GM23338 (cell line): Measurements from ENCODE around the gene CXXC5.

Source experiments
- CREB1 ChIP-seq: fragments of 250-450 bp; sonication (Bioruptor Pico); IDR thresholded peaks from 2 replicates; pipeline ENCODE4 v1.5.0; 2020; ENCODE audit warnings: low read depth, mild to moderate bottlenecking, moderate library complexity
- EZH2 ChIP-seq: fragments of 200-600 bp; sonication (generic); IDR thresholded peaks from one replicate; pipeline ENCODE4 v1.8.0; 2017; ENCODE audit warnings: antibody characterized with exemption, mild to moderate bottlenecking, low read depth; ENCODE audit not compliant: unreplicated experiment
- EZH2phosphoT487 ChIP-seq: fragments of 200-600 bp; sonication (generic); IDR thresholded peaks from one replicate; pipeline ENCODE4 v1.8.1; 2018; ENCODE audit warnings: antibody characterized with exemption; ENCODE audit not compliant: unreplicated experiment
- NANOG ChIP-seq: IDR thresholded peaks from 2 replicates; pipeline ENCODE4 v1.6.1; 2016; ENCODE audit warnings: antibody characterized with exemption, borderline replicate concordance
- POLR2AphosphoS5 ChIP-seq: IDR thresholded peaks from 2 replicates; pipeline ENCODE4 v1.6.1; 2016; ENCODE audit warnings: antibody characterized with exemption, low read depth
- ZNF114 ChIP-seq: fragments of 250-450 bp; sonication (Bioruptor Pico); IDR thresholded peaks from 2 replicates; pipeline ENCODE4 v1.5.0; 2020; ENCODE audit warnings: mild to moderate bottlenecking, moderate library complexity
- TF ChIP-seq, protein P1 (sequence below), 2 experiments: fragments of 200-600 bp in 1 of 2; sonication (generic) in 1 of 2; conservative IDR thresholded peaks; 2 replicates each; pipeline versions ENCODE4 v1.5.1 to v1.6.1; 2016 to 2017; ENCODE audit warnings: antibody characterized with exemption in 2 of 2, low read depth in 2 of 2, mild to moderate bottlenecking in 2 of 2, moderate library complexity in 1 of 2
- TF ChIP-seq, protein P2 (sequence below): IDR thresholded peaks from one replicate; pipeline ENCODE4 v1.6.1; 2018; ENCODE audit warnings: antibody characterized with exemption; ENCODE audit not compliant: unreplicated experiment

GRCh38 chr5:139658928-139659667, 10.9 kb downstream of the CXXC5 start:
- TF ChIP-seq, protein P1, sequence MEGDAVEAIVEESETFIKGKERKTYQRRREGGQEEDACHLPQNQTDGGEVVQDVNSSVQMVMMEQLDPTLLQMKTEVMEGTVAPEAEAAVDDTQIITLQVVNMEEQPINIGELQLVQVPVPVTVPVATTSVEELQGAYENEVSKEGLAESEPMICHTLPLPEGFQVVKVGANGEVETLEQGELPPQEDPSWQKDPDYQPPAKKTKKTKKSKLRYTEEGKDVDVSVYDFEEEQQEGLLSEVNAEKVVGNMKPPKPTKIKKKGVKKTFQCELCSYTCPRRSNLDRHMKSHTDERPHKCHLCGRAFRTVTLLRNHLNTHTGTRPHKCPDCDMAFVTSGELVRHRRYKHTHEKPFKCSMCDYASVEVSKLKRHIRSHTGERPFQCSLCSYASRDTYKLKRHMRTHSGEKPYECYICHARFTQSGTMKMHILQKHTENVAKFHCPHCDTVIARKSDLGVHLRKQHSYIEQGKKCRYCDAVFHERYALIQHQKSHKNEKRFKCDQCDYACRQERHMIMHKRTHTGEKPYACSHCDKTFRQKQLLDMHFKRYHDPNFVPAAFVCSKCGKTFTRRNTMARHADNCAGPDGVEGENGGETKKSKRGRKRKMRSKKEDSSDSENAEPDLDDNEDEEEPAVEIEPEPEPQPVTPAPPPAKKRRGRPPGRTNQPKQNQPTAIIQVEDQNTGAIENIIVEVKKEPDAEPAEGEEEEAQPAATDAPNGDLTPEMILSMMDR (conservative IDR thresholded peaks at IDR 0.05; ENCODE audit: low read depth in 2 of 2): no peak
- TF ChIP-seq EZH2phosphoT487: no peak
- no peak for TF ChIP-seq POLR2AphosphoS5
- TF ChIP-seq EZH2: no peak
- TF ChIP-seq, protein P2, sequence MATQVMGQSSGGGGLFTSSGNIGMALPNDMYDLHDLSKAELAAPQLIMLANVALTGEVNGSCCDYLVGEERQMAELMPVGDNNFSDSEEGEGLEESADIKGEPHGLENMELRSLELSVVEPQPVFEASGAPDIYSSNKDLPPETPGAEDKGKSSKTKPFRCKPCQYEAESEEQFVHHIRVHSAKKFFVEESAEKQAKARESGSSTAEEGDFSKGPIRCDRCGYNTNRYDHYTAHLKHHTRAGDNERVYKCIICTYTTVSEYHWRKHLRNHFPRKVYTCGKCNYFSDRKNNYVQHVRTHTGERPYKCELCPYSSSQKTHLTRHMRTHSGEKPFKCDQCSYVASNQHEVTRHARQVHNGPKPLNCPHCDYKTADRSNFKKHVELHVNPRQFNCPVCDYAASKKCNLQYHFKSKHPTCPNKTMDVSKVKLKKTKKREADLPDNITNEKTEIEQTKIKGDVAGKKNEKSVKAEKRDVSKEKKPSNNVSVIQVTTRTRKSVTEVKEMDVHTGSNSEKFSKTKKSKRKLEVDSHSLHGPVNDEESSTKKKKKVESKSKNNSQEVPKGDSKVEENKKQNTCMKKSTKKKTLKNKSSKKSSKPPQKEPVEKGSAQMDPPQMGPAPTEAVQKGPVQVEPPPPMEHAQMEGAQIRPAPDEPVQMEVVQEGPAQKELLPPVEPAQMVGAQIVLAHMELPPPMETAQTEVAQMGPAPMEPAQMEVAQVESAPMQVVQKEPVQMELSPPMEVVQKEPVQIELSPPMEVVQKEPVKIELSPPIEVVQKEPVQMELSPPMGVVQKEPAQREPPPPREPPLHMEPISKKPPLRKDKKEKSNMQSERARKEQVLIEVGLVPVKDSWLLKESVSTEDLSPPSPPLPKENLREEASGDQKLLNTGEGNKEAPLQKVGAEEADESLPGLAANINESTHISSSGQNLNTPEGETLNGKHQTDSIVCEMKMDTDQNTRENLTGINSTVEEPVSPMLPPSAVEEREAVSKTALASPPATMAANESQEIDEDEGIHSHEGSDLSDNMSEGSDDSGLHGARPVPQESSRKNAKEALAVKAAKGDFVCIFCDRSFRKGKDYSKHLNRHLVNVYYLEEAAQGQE: no peak
- no peak for TF ChIP-seq NANOG
- TF ChIP-seq ZNF114 (CRISPR knock-in tag): no peak
- TF ChIP-seq CREB1 (CRISPR knock-in tag): no peak
